COR-L47 (cell line): ENCODE measurements around the gene PHC3.
A peak's percentile ranks its signal among the peaks of the same experiment; 100 is the strongest.
"Not testable (repeated sequence)": the region's sequence is repeated elsewhere in the genome, so short reads cannot be mapped to it uniquely, and the experiment has no call there.

Experiments used
- DNase-seq: peaks from one replicate; lab custom pipeline; 2025; lab: John Stamatoyannopoulos, UW

The PHC3 gene

GRCh38 chr3:170180908-170181885 lies at the start of gene PHC3:
PHC3 (minus strand) TSS chr3:170181733; CDS start chr3:170181715, 18 bp downstream.
- DNase-seq = peak; percentile 94

GRCh38 chr3:170228093-170228766 lies 46.7 kb upstream of the PHC3 start:
- DNase-seq = no peak

- DNase-seq = no peak
These were observed 45.0 kb upstream of the PHC3 start for GRCh38 chr3:170226426-170226960.

- DNase-seq = no peak
These were observed 43.6 kb upstream of the PHC3 start for GRCh38 chr3:170225166-170225565.

GRCh38 chr3:170222647-170223541 lies 41.4 kb upstream of the PHC3 start:
- no peak for DNase-seq

- DNase-seq = peak; percentile 99
These were observed 40.6 kb upstream of the PHC3 start, which contains the start of gene PRKCI for GRCh38 chr3:170221924-170222646. PRKCI (plus strand) TSS chr3:170222424; CDS start chr3:170222670, 246 bp downstream.

GRCh38 chr3:170220871-170221270 lies 39.3 kb upstream of the PHC3 start:
- no peak for DNase-seq

GRCh38 chr3:170219850-170220249 lies 38.3 kb upstream of the PHC3 start:
- no peak for DNase-seq

GRCh38 chr3:170211668-170212067 lies 30.1 kb upstream of the PHC3 start:
- DNase-seq = no peak

- DNase-seq = no peak
These were observed 26.2 kb upstream of the PHC3 start for GRCh38 chr3:170207717-170208116.

- not testable (repeated sequence) for DNase-seq
These were observed 24.7 kb upstream of the PHC3 start for GRCh38 chr3:170206164-170206762.

GRCh38 chr3:170205302-170205701 lies 23.8 kb upstream of the PHC3 start:
- no peak for DNase-seq

GRCh38 chr3:170204509-170204908 lies 23.0 kb upstream of the PHC3 start:
- DNase-seq = no peak

- peak; percentile 37 for DNase-seq
These were observed 22.5 kb upstream of the PHC3 start for GRCh38 chr3:170204023-170204472.

GRCh38 chr3:170203457-170203856 lies 21.9 kb upstream of the PHC3 start:
- DNase-seq = no peak

GRCh38 chr3:170201527-170201926 lies 20.0 kb upstream of the PHC3 start:
- no peak for DNase-seq

- DNase-seq = no peak
These were observed 19.5 kb upstream of the PHC3 start for GRCh38 chr3:170200987-170201386.

GRCh38 chr3:170196833-170197232 lies 15.3 kb upstream of the PHC3 start:
- DNase-seq = no peak

- not testable (repeated sequence) for DNase-seq
These were observed 14.2 kb upstream of the PHC3 start for GRCh38 chr3:170195759-170196158.
